ENCODE results near the gene PHACTR3.

PHACTR3 gene

GRCh38 chr20:59863058-59863457 lies 258.7 kb downstream of the PHACTR3 start:
- H3K4me3 ChIP-seq (ENCODE audit: low read depth, low read length) = no peak overlapping the region
- DNase-seq (ENCODE audit: low read depth) = no peak
- TF ChIP-seq CTCF (IDR thresholded peaks at IDR 0.05; ENCODE audit: low read depth, low read length, missing control alignments) = no peak

GRCh38 chr20:59864726-59865125 lies 260.4 kb downstream of the PHACTR3 start:
- no peak for DNase-seq (ENCODE audit: low read depth)
- H3K4me3 ChIP-seq (ENCODE audit: low read depth, low read length) = no peak overlapping the region
- no peak for TF ChIP-seq CTCF (IDR thresholded peaks at IDR 0.05; ENCODE audit: low read depth, low read length, missing control alignments)

DNA sequence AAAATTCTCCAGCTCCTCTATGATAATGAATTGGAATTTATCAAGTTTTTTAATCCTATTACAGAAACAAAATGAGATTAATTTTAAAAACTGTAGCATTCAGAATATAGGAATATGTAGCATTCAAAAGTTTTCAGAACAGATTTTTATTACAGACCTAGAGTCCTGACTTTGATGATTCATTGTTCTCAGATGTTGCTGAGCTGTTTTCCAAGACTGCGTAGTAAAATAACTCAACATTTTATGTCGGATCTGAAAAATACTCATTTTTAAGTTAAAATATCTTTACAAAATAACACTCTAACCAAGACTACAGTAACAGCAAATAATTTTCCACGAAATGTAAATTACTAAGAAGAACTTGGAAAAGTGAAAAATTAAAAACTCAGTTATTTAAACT lies 262.0 kb downstream of the PHACTR3 start:
- no peak for TF ChIP-seq CTCF (IDR thresholded peaks at IDR 0.05; ENCODE audit: low read depth, low read length, missing control alignments)
- no peak overlapping the region for H3K4me3 ChIP-seq (ENCODE audit: low read depth, low read length)
- no peak for DNase-seq (ENCODE audit: low read depth)

- TF ChIP-seq CTCF (IDR thresholded peaks at IDR 0.05; ENCODE audit: low read depth, low read length, missing control alignments) = no peak
- no peak overlapping the region for H3K4me3 ChIP-seq (ENCODE audit: low read depth, low read length)
- no peak for DNase-seq (ENCODE audit: low read depth)
These were observed 266.8 kb downstream of the PHACTR3 start for GRCh38 chr20:59871096-59871495.

GRCh38 chr20:59873409-59873808 lies 269.1 kb downstream of the PHACTR3 start:
- no peak for DNase-seq (ENCODE audit: low read depth)
- H3K4me3 ChIP-seq (ENCODE audit: low read depth, low read length) = no peak overlapping the region
- TF ChIP-seq CTCF (IDR thresholded peaks at IDR 0.05; ENCODE audit: low read depth, low read length, missing control alignments) = no peak

DNA sequence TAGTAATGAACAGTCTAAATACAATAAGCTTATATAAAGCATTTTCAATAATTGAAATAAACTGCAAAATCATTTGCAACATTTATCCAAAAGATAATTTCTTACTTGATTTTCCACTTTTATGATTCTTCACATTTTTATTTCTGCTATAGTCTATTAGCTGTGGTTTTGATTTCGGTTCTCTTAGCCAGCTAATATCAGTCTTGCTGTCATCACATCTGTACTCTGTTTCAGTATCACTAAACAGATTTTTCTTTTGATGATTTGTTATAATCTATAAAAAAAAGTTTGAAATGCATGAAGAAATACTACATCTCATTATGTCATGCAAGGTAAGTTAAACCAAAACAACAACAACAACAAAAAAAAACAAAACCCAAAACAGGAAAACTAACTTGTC lies 275.9 kb downstream of the PHACTR3 start:
- no peak for DNase-seq (ENCODE audit: low read depth)
- no peak for TF ChIP-seq CTCF (IDR thresholded peaks at IDR 0.05; ENCODE audit: low read depth, low read length, missing control alignments)
- H3K4me3 ChIP-seq (ENCODE audit: low read depth, low read length) = no peak overlapping the region

GRCh38 chr20:59884494-59884893 lies 280.2 kb downstream of the PHACTR3 start:
- no peak for TF ChIP-seq CTCF (IDR thresholded peaks at IDR 0.05; ENCODE audit: low read depth, low read length, missing control alignments)
- no peak overlapping the region for H3K4me3 ChIP-seq (ENCODE audit: low read depth, low read length)
- DNase-seq (ENCODE audit: low read depth) = no peak

Data from GM12864 (cell line).